H1 (cell line): Measurements from ENCODE around the gene CFAP92. TPM values are rescaled to one million over a fixed set of nuclear protein-coding genes. Genes with fewer than 3 reads are reported as not detected.

ENCODE experiments used
- CHD7 ChIP-seq: fragments of 300-600 bp; sonication (generic); IDR thresholded peaks from 2 replicates; pipeline ENCODE4 v1.7.1; 2012; ENCODE audit warnings: low read length, moderate library complexity, mild to moderate bottlenecking, inconsistent platforms; ENCODE audit not compliant: insufficient replicate concordance
- polyA plus RNA-seq, 7 experiments: library from polyadenylated mRNA; depleted of rRNA in 3 of 7; stranded (reverse) in 5 of 7; unstranded in 2 of 7; fragments of >200 nt in 5 of 7; fragments of 200-250 nt in 2 of 7; gene quantifications; 1 replicate in 5 of 7; 2 replicates in 1 of 7; 4 replicates in 1 of 7; pipeline versions ENCODE4 v1.2.1 to v1.2.3, GENCODE V29; 2011 to 2013; ENCODE audit warnings: missing spikeins in 2 of 7, mixed read lengths in 2 of 7
- total RNA-seq: library from RNA; stranded (reverse); fragmentation: NEBNext Ultra II Directional; extraction: Animal tissue kit (Norgen Biotek cat#: 25700); gene quantifications from 2 replicates; pipeline ENCODE4 v1.2.1, GENCODE V29; 2021
- TF ChIP-seq, protein P1 (sequence below): IDR thresholded peaks from 2 replicates; pipeline ENCODE4 v1.6.1; 2012; ENCODE audit warnings: inconsistent platforms

Gene CFAP92
- total and polyA plus RNA-seq, 2 of the 8 experiments (the other 6 are each of a cell fraction or from before 2014, with no cell fraction given) = 0.77 to 2.0 TPM

- TF ChIP-seq, protein P1, sequence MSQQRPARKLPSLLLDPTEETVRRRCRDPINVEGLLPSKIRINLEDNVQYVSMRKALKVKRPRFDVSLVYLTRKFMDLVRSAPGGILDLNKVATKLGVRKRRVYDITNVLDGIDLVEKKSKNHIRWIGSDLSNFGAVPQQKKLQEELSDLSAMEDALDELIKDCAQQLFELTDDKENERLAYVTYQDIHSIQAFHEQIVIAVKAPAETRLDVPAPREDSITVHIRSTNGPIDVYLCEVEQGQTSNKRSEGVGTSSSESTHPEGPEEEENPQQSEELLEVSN = no peak
- no peak for TF ChIP-seq CHD7
These were observed 112.3 kb downstream of the CFAP92 start (continued) for GRCh38 chr3:128881576-128881975.
